HepG2 (cell line): ENCODE results near the gene IL1B. TPM values are rescaled to one million over a fixed set of nuclear protein-coding genes. Genes with fewer than 3 reads are reported as not detected.

ENCODE experiments used
- AHR ChIP-seq: IDR thresholded peaks from 2 replicates; pipeline ENCODE4 v1.6.1; 2018; ENCODE audit warnings: missing genetic modification reagents, missing compliant biosample characterization
- ATF6 ChIP-seq: sonication (generic); formaldehyde crosslinking; conservative IDR thresholded peaks from 2 replicates; pipeline ENCODE4 v1.4.0; 2020; ENCODE audit warnings: missing genetic modification reagents
- CERS6 ChIP-seq: sonication (generic); formaldehyde crosslinking; IDR thresholded peaks from 2 replicates; pipeline ENCODE4 v1.5.0; 2020; ENCODE audit warnings: missing genetic modification reagents
- FOXA3 ChIP-seq: IDR thresholded peaks from 2 replicates; pipeline ENCODE4 v1.6.1; 2016; ENCODE audit warnings: missing genetic modification reagents, missing compliant biosample characterization
- HNF4A ChIP-seq: sonication (generic); formaldehyde crosslinking; IDR thresholded peaks from 2 replicates; pipeline ENCODE4 v1.4.0; 2020; ENCODE audit warnings: missing genetic modification reagents
- MLLT10 ChIP-seq: sonication (generic); formaldehyde crosslinking; IDR thresholded peaks from 2 replicates; pipeline ENCODE4 v1.4.0; 2020; ENCODE audit warnings: missing genetic modification reagents
- MLXIP ChIP-seq: sonication (generic); formaldehyde crosslinking; IDR thresholded peaks from 2 replicates; pipeline ENCODE4 v1.9.0; 2021; ENCODE audit warnings: missing genetic modification reagents, borderline replicate concordance
- NFE2L2 ChIP-seq: fragments of 150-350 bp; IDR thresholded peaks from 2 replicates; pipeline ENCODE4 v1.6.1; 2014; ENCODE audit warnings: low read length
- PHB2 ChIP-seq: fragments of 450-650 bp; IDR thresholded peaks from 2 replicates; pipeline ENCODE4 v1.6.1; 2018; ENCODE audit not compliant: partially characterized antibody
- PREB ChIP-seq: sonication (generic); formaldehyde crosslinking; IDR thresholded peaks from 2 replicates; pipeline ENCODE4 v1.4.0; 2020; ENCODE audit warnings: missing genetic modification reagents
- SMAD3 ChIP-seq: sonication (generic); formaldehyde crosslinking; IDR thresholded peaks from 2 replicates; pipeline ENCODE4 v1.4.0; 2020; ENCODE audit warnings: missing genetic modification reagents
- SMYD3 ChIP-seq: sonication (generic); formaldehyde crosslinking; IDR thresholded peaks from 2 replicates; pipeline ENCODE4 v1.8.1; 2023; ENCODE audit warnings: mild to moderate bottlenecking, missing genetic modification reagents
- TCF7 ChIP-seq: sonication (generic); IDR thresholded peaks from 2 replicates; pipeline ENCODE4 v1.6.1; 2016; ENCODE audit warnings: antibody characterized with exemption, low read depth
- ZFYVE20 ChIP-seq: sonication (generic); formaldehyde crosslinking; IDR thresholded peaks from 2 replicates; pipeline ENCODE4 v1.8.0; 2023; ENCODE audit warnings: low read depth, mild to moderate bottlenecking, moderate library complexity, missing genetic modification reagents, borderline replicate concordance
- ZNF280D ChIP-seq: sonication (generic); formaldehyde crosslinking; IDR thresholded peaks from 2 replicates; pipeline ENCODE4 v1.5.1; 2020; ENCODE audit warnings: mild to moderate bottlenecking, missing genetic modification reagents
- ZNF326 ChIP-seq: sonication (generic); formaldehyde crosslinking; IDR thresholded peaks from 2 replicates; pipeline ENCODE4 v1.4.0; 2020; ENCODE audit warnings: missing genetic modification reagents, borderline replicate concordance
- polyA plus RNA-seq, 8 experiments: library from polyadenylated mRNA; depleted of rRNA in 3 of 8; stranded (reverse) in 7 of 8; unstranded in 1 of 8; fragments of >200 nt; fragmentation: Illumina TruSeq in 4 of 8; extraction: Trizol in 4 of 8; gene quantifications; 2 replicates each; pipeline versions ENCODE4 v1.2.1 to v1.2.3, GENCODE V29; 2011 to 2016; ENCODE audit warnings: low read depth in 4 of 8, missing spikeins in 1 of 8, mixed read lengths in 1 of 8; ENCODE audit not compliant: insufficient read depth in 1 of 8
- total RNA-seq, 5 experiments: library from RNA; depleted of rRNA; stranded (reverse); fragments of >200 nt; fragmentation: Illumina TruSeq; extraction: Trizol; gene quantifications; 2 replicates each; pipeline ENCODE4 v1.2.3, GENCODE V29; 2016; ENCODE audit warnings: low read depth in 1 of 5

The IL1B gene
- total and polyA plus RNA-seq, 2 of the 13 experiments (the other 11 are each of a cell fraction or from before 2014, with no cell fraction given) = 0.18 TPM; not detected in 1

GRCh38 chr2:112881217-112881985, 44.8 kb upstream of the IL1B start (continued):
- no peak for TF ChIP-seq SMYD3 (CRISPR knock-in tag)
- TF ChIP-seq MLLT10 (CRISPR knock-in tag) = no peak
- no peak for TF ChIP-seq PHB2
- TF ChIP-seq MLXIP (CRISPR knock-in tag) = no peak
- no peak for TF ChIP-seq NFE2L2
- no peak for TF ChIP-seq HNF4A (CRISPR knock-in tag)
- TF ChIP-seq ATF6 = no peak
- TF ChIP-seq CERS6 (CRISPR knock-in tag) = no peak
- TF ChIP-seq ZNF280D (CRISPR knock-in tag) = no peak
- peak; percentile 63 for TF ChIP-seq FOXA3
- no peak for TF ChIP-seq ZNF326
- no peak for TF ChIP-seq AHR (CRISPR knock-in tag)
- TF ChIP-seq SMAD3 = peak; percentile 59; the same call in 1 of the 2 replicates
- TF ChIP-seq ZFYVE20 = no peak
- TF ChIP-seq TCF7 = 0 out of 2 replicates have a peak, but pooled peaks have one; percentile 5
- no peak for TF ChIP-seq PREB (CRISPR knock-in tag)
